Endothelial cell of umbilical vein (primary cell): ENCODE data around the gene PUDP.

ENCODE experiments used
- CTCF ChIP-seq, 2 donors: IDR thresholded peaks; 1 replicate in 1 of 2; 2 replicates in 1 of 2; pipeline ENCODE4 v1.5.1; 2011; ENCODE audit warnings: low read length in 2 of 2, mild to moderate bottlenecking in 2 of 2, moderate library complexity in 2 of 2, control low read depth in 1 of 2, inconsistent platforms in 1 of 2, low read depth in 1 of 2; ENCODE audit not compliant: insufficient read depth in 1 of 2; ENCODE audit errors: extremely low read depth in 1 of 2
- FOS ChIP-seq: IDR thresholded peaks from 2 replicates; pipeline ENCODE4 v1.6.1; 2011; ENCODE audit warnings: mild to moderate bottlenecking, low read length, moderate library complexity, borderline replicate concordance; ENCODE audit not compliant: insufficient read depth
- POLR2AphosphoS5 ChIP-seq: IDR thresholded peaks from 2 replicates; pipeline ENCODE4 v1.6.1; 2012; ENCODE audit warnings: low read depth, mild to moderate bottlenecking, control low read depth, low read length, moderate library complexity; ENCODE audit not compliant: insufficient read depth

- TF ChIP-seq CTCF (IDR thresholded peaks at IDR 0.05; ENCODE audit: extremely low read depth in 1 of 2, insufficient read depth in 1 of 2, low read depth in 1 of 2, low read length in 2 of 2) (no peak), POLR2AphosphoS5 (no peak), FOS (no peak)
These were observed 61.6 kb downstream of the PUDP start for GRCh38 chrX:7086384-7086783.
